ENCODE results near the gene FAM181B. TPM values are rescaled to one million over a fixed set of nuclear protein-coding genes. Genes with fewer than 3 reads are reported as not detected.

FAM181B gene, protein sequence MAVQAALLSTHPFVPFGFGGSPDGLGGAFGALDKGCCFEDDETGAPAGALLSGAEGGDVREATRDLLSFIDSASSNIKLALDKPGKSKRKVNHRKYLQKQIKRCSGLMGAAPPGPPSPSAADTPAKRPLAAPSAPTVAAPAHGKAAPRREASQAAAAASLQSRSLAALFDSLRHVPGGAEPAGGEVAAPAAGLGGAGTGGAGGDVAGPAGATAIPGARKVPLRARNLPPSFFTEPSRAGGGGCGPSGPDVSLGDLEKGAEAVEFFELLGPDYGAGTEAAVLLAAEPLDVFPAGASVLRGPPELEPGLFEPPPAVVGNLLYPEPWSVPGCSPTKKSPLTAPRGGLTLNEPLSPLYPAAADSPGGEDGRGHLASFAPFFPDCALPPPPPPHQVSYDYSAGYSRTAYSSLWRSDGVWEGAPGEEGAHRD
- not detected in 2 replicates for total RNA-seq

GRCh38 chr11:82733444-82734119, at the start of gene FAM181B:
Gene FAM181B (minus strand): TSS chr11:82733864. CDS start chr11:82733729, 135 bp downstream.
- Mint-ChIP-seq H3K36me3 (ENCODE audit: low read depth) (no peaks in the 10 kb centered on the region), H3K27me3 (peaks cover 66% of the 10 kb centered on the region), H3K9me3 (peaks cover 2% of the 10 kb centered on the region), H3K27ac (no peak within 1 kb of the TSS), H3K4me1 (peaks cover 12% of the 10 kb centered on the region), H3K4me3 (peak within 1 kb of the TSS; percentile 68)
- DNase-seq (peak; percentile 33), ATAC-seq (ENCODE audit: low read depth) (peak; percentile 76)
- TF ChIP-seq CTCF (IDR thresholded peaks at IDR 0.05) = no peak
- ChIA-PET POLR2A (no interaction called here), CTCF (no interaction called here)
- intact Hi-C loops (cut with micrococcal nuclease) = no loop called here

DNA sequence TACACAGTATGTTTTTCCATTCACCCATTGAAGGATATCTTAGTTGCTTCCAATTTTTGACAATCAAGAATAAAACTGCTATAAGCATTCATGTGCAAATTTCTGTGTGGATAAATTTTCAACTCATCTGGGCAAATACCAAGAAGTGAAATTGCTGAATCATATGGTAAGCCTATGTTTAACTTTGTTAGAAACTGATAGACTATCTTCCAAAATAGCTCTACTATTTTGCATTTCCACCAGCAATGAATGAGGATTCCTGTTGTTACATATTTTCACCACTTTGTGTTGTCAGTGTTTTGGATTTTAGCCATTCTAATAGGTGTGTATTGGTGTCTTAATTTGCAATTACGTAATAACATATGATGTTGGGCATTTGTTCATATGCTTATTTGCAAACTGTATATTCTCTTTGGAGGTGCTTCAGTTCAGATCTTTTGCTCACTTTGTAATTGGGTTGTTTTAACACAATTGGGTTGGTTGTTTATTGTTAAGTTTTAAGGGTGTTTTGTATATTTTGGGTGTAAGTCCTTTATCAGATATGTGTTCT, 49.2 kb upstream of the FAM181B start:
- CTCF ChIA-PET = no interaction called here
- Mint-ChIP-seq H3K27me3 (peaks cover 7% of the 10 kb centered on the region), H3K9me3 (peaks cover 10% of the 10 kb centered on the region), H3K4me1 (no peaks in the 10 kb centered on the region), H3K4me3 (no peak overlapping the region), H3K36me3 (ENCODE audit: low read depth) (no peaks in the 10 kb centered on the region), H3K27ac (no peak overlapping the region)
- intact Hi-C loops (cut with micrococcal nuclease) = no loop called here
- POLR2A ChIA-PET = no interaction called here
- DNase-seq (no peak), ATAC-seq (ENCODE audit: low read depth) (no peak)
- no peak for TF ChIP-seq CTCF (IDR thresholded peaks at IDR 0.05)

GRCh38 chr11:82778776-82779175, 45.1 kb upstream of the FAM181B start:
- ChIA-PET CTCF (no interaction called here), POLR2A (no interaction called here)
- H3K4me3 Mint-ChIP-seq = no peak overlapping the region
- peaks cover 11% of the 10 kb centered on the region for H3K27me3 Mint-ChIP-seq
- TF ChIP-seq CTCF (IDR thresholded peaks at IDR 0.05) = no peak
- ATAC-seq (ENCODE audit: low read depth) = no peak
- H3K9me3 Mint-ChIP-seq = peaks cover 21% of the 10 kb centered on the region
- intact Hi-C loops (cut with micrococcal nuclease) = no loop called here
- no peak overlapping the region for H3K27ac Mint-ChIP-seq
- H3K36me3 Mint-ChIP-seq (ENCODE audit: low read depth) = no peaks in the 10 kb centered on the region
- no peak for DNase-seq
- H3K4me1 Mint-ChIP-seq = no peaks in the 10 kb centered on the region

DNA sequence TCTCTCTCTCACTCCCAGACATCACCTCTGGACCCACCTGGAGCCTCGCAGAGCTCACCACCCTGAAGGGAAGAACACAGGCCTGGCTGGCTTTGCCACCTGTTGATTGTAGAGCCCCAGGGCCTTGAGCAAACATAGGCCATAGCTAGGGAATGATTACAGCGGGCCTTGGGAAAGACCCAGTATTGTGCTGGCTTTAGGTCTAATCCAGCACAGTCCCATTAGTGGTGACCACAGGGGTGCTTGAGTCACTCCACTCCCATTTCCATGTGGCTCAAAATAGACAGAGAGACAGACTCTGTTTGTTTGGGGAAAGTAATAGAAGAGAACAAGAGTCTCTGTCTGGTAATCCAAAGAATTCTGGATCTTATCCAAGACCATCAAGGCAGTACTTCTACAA, 42.7 kb upstream of the FAM181B start:
- DNase-seq (no peak), ATAC-seq (ENCODE audit: low read depth) (no peak)
- H3K4me1 Mint-ChIP-seq = no peaks in the 10 kb centered on the region
- CTCF ChIA-PET = no interaction called here
- peaks cover 18% of the 10 kb centered on the region for H3K27me3 Mint-ChIP-seq
- intact Hi-C loops (cut with micrococcal nuclease) = no loop called here
- POLR2A ChIA-PET = no interaction called here
- H3K9me3 Mint-ChIP-seq = peaks cover 11% of the 10 kb centered on the region
- no peak for TF ChIP-seq CTCF (IDR thresholded peaks at IDR 0.05)
- no peaks in the 10 kb centered on the region for H3K36me3 Mint-ChIP-seq (ENCODE audit: low read depth)
- no peak overlapping the region for H3K4me3 Mint-ChIP-seq
- H3K27ac Mint-ChIP-seq = no peak overlapping the region

- Mint-ChIP-seq H3K36me3 (ENCODE audit: low read depth) (no peaks in the 10 kb centered on the region), H3K4me1 (no peaks in the 10 kb centered on the region), H3K9me3 (peaks cover 10% of the 10 kb centered on the region), H3K27ac (no peak overlapping the region), H3K4me3 (no peak overlapping the region), H3K27me3 (peaks cover 18% of the 10 kb centered on the region)
- intact Hi-C loops (cut with micrococcal nuclease) = loop anchor here (1.0 kb wide), 2 partner anchors 1040 to 1044 kb away; no protein-coding TSS in a partner anchor
- POLR2A ChIA-PET = no interaction called here
- CTCF ChIA-PET = no interaction called here
- TF ChIP-seq CTCF (IDR thresholded peaks at IDR 0.05) = no peak
- ATAC-seq (ENCODE audit: low read depth) (peak; percentile 49), DNase-seq (no peak)
Observed at GRCh38 chr11:82775736-82776346, 42.2 kb upstream of the FAM181B start.

Data from activated B cell treated with CpG ODN at 0.5 μM for 24 hours (primary cell).